ENCODE data around the gene CDK5RAP2.

The CDK5RAP2 gene

DNA sequence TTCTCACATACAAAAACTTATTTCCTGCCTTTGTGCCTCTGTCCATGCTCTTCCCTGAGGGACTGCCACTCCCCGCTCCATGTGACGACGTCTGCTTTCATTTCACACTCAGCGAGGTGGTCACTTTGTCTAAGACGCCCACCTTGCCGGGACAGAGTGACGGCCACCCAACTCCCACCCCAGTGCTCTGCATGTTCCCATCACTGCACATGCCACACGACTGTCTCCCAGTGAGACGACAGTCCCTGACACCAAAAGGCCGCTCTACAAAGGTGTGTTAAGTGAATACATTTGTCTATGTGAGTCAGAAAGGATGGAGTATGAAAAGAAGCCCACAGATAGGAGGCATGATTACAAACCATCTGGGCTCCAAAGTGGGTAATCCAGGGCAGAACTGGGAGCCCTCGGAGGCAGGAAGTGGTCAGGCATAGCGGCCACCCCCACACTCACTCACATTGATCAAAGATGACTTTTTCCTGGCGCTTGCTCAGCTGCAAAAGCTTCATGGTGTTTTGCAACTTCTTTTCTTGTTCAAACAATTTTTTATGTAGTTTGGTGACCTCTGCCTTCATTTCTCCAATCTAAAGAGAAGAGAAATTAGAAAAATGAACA is 185.8 kb downstream of the CDK5RAP2 start:
- no peak for DNase-seq

- DNase-seq, result no peak
These were observed 186.4 kb downstream of the CDK5RAP2 start for GRCh38 chr9:120393386-120394057.

DNA sequence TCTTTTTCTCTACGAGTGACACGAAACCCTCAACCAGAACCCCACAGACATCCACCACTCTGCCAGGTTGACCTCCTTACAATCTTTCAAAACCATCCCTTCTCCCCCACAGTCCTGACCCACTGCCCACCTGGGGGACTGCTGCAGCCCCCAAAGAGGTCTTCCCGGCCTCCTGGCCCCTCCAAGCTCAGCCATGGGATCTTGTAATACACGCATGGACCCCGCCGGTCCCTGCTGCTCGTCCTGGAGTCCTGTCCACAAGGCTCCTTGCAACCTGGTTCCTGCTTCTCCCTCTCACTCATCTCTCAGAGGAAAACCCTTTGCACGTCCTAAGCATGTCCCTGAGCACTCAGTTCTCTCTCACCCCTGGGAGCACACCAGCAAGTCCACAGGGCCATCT is 187.3 kb downstream of the CDK5RAP2 start:
- no peak for DNase-seq

GRCh38 chr9:120392245-120392644 is 187.7 kb downstream of the CDK5RAP2 start:
- DNase-seq, result no peak

- no peak for DNase-seq
These were observed 188.3 kb downstream of the CDK5RAP2 start for GRCh38 chr9:120391691-120392090.

- DNase-seq, result no peak
These were observed 189.3 kb downstream of the CDK5RAP2 start for GRCh38 chr9:120390637-120391190.

DNA sequence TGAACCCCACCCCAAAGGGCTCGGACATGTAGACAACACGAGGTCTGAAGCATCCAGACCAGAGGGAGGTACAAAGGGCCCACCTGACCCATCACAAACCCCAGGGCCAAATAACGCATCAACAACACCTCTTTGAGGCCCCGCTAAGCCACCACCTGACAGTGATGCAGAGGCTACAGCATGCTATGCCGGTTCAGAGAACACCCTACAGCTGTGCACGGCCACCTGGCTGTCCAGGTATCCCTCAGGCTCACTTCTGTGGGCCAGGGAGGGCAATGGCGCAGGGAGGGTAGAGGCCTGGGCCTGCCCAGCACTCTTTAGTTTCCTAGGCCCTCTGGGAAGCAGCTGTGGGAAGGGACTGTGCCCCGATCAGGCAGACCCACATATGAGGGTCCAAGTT is 190.1 kb downstream of the CDK5RAP2 start:
- no peak for DNase-seq

DNA sequence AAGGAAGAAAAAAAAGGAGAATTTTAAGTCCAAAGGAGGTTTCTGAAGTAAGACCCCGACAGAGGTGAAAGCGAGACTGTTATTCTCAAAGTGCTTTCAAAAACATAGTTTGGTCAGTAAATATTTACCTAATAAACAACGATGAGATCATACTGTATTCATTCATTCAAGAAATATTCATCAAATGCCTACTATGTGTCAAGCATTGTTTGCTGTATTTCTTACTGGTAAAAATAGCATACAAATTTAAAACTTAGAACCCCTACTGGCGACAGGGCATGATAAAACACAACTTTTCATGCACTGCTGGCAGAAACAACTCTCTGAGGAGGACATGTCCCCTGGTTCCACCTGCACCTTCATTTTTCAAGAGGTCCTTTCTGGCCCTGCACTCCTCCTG is 190.7 kb downstream of the CDK5RAP2 start:
- DNase-seq, result no peak

DNA sequence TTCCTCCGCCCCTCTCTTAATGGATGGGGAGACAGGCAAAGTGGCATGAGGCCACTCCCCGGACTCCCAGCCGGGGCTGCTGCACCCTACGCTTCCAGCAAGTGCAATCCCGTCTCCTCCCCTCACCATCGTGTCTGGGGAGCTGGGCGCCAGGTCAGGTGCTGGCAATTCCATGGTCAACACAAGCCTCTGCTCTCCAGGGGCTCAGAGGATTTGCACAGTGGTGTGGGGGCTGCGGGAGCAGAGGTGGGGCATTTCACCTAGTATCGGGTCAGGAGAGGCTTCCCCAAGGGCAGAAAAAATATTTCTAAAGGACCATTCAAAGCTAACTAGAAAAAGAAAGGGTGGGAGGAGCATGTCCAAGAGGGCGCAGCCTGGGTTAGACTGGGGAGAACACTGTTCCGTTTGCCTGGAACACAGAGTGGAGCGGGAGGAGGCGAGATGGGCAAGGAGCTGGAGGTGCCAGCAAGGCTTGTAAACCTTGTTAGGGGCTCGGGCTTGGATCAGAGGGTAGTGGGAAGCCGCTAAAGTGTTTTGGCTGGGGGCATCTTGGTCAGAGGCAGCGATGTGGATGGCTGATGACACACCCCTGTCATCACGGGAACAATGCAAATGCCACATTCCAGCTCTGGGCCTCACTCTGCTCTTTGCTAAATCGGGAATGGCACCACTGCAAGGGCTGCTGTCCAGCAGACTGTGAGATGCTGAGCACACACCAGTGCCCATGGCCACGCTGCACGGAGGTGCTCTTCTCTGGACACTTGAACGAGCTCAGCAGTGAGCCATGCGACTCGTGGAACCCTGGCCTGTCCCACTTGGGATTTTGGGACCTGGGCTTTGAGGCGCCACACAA is 191.7 kb downstream of the CDK5RAP2 start:
- DNase-seq, result no peak

DNA sequence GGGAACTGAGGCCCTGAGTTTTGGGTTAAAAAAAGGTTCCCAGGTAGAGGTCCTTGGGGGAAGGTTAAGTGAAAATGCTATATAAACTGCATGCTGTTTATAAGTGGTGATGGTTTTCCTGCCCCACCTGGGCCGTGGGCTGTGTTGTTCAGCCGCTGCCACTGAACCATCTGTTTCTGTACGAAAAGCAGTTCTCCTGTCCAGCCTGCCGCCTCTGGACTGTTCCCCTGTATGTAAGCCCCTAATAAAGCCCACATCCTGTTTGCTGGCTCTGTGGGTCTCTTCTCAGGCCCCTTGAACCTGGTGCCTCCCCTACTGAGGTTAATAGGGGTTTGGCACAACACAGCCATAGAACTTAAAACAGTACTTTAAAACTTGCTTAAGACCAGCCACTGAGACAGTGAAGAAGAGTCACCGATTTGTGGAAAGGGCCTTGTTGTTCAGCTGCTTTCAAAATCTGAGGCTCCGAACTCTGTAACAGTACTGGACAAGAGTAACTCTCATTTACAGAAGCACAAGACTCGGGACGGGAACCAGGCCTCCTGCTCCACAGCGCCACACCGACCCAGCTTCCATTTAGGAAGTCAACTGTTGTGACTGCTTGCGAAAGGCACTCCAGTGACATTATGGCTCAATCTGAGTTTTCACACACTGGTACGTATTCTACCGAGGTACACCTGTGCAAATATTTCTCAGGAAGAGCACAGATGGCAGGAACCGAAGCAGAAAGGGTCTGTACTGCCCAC is 192.5 kb downstream of the CDK5RAP2 start:
- no peak for DNase-seq

DNA sequence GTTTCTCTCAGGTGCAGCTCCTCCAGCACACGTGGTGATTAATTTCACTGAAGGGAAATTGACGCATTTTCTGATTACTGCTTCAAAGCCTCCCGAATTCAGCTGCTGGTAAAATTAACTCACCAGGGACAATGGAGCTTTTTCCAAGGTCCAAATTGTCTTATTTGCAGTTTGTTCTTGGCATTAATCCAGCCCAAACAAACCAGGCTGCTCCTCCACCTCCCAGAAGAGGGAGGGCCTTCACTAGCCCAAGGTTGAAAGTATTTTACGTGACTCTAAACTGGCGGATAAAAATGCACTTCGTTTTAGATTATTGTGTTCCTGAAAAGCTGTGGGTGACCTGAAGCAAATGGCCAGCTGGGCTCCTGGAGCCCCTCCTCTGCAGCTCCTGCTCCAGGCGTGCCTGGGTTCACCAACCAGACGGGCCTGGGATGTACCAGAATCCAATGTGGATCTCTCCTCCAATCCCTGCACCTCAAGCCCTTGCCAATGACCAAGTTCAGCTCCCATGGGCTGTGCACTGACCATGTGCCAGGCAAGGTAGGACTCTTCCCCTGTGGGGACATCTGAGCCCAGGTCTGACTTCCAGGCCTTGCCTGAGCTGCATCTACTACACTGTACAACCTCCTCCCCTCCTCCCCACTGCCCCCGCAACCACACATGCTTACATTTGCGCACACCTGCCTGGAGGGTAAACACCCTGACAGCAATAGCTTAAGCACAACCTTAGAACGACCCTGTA is 193.4 kb downstream of the CDK5RAP2 start:
- DNase-seq, result no peak

DNA sequence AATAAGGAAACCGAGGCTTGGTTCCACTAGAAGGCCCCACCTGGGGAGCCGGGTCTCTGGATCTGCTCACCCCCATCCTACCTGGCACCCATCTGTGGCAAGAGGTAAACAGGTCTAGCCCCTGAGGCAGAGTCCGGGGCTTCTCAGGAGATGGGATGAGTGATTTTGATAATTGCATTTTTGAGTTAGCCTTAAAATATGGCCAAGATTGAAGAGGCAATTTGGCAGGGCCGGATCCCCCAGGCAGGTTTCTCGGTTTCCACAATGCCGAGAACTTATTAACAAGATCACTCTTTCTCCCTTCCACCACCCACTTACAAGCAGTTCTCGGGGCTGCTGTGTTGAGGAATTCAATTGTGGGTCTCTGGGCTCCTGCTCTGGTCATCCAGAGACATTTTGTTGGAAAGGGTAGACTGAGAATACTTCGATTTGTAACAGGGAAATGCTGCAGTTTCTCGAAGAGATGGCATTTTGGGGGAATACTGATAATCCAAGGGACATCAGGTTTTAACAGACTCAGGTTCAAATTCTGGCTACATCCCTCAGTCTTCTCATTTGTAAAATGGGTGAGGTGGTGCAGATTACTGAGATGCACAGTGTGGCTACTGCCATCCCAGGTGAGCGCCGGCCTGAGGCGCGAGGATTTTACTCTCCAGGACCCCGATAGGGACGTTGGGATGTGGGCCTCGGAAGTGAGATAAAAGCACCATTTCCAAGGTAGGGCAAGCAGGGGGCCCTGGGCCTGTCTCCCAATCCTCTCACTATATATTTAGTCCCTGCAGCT is 194.2 kb downstream of the CDK5RAP2 start:
- DNase-seq, result no peak

DNA sequence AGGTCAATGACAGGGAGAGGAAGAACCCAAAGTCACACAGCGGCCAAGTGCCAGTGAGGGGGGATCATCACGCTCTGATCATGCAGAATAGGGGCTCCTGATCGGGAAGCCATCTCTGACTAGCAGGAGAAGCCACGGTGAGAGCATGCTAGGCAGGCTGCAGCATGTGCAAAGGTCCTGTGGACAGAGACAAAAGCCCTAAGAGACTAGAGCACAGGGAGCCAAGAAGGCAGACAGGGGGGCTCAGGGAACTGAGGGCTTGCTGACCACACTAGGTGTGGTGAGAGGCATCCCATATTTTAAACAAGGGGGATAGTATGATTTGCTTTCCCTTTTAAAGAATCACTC is 195.1 kb downstream of the CDK5RAP2 start:
- DNase-seq, result no peak

- no peak for DNase-seq
These were observed 195.7 kb downstream of the CDK5RAP2 start for GRCh38 chr9:120383999-120384924.

GRCh38 chr9:120383611-120383998 is 196.4 kb downstream of the CDK5RAP2 start:
- no peak for DNase-seq

DNA sequence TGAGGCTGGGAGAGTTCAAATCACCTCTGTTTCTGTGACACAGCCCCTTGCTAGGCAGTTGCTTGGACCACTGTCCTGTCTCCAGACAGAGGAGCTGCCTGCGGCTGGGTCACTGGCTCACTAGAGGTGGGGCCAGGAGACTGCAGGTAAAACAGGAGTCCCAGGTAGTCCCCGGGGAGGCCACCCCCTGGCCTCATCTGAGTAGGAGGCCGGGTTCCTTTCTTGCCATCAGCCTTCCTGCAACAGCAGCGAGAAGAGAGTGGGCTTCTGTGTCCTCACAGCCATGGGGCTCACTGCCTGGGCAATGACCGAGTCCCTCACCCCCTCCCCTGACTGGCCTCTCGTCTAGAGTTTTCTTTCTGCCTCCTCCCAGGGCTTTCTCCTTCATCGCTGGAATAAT is 197.5 kb downstream of the CDK5RAP2 start:
- no peak for DNase-seq

DNA sequence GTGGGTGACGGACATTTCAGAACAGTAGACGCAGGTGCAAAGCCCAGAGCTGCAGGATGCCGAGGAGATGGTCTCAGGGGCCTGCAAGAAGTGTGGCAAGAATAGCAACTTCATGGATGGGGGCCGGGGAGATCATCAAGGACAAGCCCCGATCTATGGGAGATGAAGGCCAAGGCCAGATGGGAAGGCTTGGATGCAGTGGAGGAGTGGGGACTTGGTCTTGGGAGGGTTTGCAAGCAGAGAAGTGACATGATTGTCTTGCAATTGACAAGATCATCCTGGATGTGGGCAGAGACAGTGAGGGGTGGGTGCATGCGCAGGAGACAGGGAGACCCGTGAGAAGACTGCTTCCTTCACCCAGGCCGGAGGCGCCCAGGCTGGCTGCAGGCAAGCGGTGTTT is 198.1 kb downstream of the CDK5RAP2 start:
- DNase-seq, result no peak

- no peak for DNase-seq
These were observed 200.4 kb downstream of the CDK5RAP2 start for GRCh38 chr9:120379611-120380010.

DNA sequence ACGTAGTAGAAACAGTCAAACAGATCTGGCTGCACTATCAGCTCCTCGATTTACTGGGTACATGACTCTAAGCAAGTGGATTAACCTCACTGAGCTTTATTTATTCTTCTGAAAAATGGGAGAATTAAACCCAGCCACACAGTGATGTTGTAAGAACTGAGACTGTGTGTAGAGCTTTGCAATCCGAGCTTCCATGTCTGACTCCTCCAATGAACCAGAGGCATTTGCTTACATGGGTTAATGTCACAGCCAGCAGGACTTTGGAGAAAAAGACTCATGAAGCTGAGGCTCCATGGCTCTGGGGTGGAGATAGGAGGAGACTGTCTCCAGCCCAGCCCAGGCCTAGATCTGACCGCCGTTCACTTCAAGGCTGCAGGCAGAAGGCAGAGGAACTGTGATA is 201.3 kb downstream of the CDK5RAP2 start:
- DNase-seq, result no peak

Measured in activated CD4-positive, alpha-beta T cell treated with anti-CD3 and anti-CD28 coated beads, Interleukin-2, amount 50 U/mL, for 1 hour (primary cell).